CD4-positive, alpha-beta T cell treated with Interleukin-17A for 4 hours (primary cell): ENCODE results near the gene EHD3.

ENCODE experiments used
- DNase-seq: peaks from one replicate; pipeline ENCODE4 v3.0.0-alpha.2; 2020; ENCODE audit warnings: mixed read lengths

Gene EHD3

GRCh38 chr2:31237348-31238017 is 3.5 kb downstream of the EHD3 start:
- DNase-seq: no peak

GRCh38 chr2:31238126-31238905 is 4.4 kb downstream of the EHD3 start:
- DNase-seq: no peak

GRCh38 chr2:31238906-31239592 is 5.1 kb downstream of the EHD3 start:
- DNase-seq: no peak

GRCh38 chr2:31239593-31240177 is 5.7 kb downstream of the EHD3 start:
- no peak for DNase-seq

GRCh38 chr2:31240381-31241365 is 6.7 kb downstream of the EHD3 start:
- DNase-seq: no peak

- no peak for DNase-seq
Measured at GRCh38 chr2:31241625-31242270, 7.8 kb downstream of the EHD3 start.

DNA sequence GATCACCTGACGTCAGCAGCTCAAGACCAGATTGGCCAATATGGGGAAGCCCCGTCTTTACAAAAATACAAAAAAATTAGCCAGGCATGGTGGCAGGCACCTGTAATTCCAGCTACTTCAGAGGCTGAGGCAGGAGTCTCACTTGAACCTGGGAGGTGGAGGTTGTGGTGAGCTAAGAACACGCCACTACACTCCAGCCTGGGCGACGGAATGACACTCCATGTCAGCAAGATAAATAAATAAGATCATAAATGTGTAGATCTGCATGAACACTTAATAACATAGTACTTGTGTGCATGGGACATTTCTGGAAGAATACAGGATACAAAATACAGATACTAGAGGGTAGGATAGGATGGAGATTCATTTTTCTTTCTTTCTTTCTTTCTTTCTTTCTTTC is 9.1 kb downstream of the EHD3 start:
- no peak for DNase-seq

GRCh38 chr2:31244101-31244500 is 10.1 kb downstream of the EHD3 start:
- DNase-seq: no peak

- no peak for DNase-seq
Measured at GRCh38 chr2:31246184-31246852, 12.4 kb downstream of the EHD3 start.

DNA sequence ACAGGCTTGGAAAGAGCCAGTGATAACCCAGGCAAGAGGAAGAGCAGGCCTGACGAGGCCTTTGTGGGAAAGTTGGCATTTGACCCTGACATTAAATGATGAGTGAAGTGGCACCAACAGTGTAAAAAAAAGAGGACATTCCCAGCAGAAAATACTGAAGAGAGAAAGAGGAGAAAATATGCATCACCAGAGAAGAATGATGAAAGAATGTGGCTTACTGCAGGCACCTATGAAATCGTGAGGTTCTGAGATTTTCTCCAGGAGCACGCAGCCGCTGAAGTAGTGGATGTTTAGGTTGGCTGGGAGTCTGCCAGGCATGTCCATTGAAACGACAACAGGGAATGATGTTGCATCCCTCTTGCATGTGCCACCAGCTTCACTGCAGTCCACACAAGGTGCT is 13.8 kb downstream of the EHD3 start:
- DNase-seq: no peak

- DNase-seq: no peak
Measured at GRCh38 chr2:31248139-31248538, 14.2 kb downstream of the EHD3 start.

DNA sequence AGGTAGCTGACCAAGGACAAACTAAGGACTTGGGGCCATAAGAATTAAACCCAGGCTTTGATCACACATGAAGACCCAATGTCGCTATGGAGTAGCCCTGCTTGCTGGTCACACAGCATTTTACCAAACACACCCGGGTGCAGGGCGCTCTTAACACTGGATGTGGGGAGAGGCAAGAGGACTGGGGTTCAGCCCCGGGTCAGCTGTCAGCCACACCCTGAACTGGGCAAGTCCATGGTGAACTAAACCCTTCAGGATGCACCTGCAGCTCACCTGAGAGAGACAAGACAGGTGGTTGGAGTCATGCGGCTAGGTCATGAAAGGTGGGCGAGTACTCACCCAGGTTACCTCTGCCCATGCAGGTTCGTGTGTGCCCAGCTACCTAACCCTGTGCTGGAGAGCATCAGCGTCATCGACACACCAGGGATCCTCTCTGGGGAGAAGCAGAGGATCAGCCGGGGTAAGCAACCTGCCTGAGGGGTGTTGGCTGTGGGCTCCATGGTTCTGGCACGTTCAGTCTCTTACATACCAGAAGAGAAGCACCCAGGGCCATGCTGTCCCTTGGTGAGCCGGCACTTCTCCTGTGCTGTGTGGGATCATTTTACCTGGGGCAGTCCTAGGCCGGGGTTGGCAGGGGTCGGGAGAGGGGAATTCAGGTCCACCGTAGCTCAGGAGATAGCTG is 15.2 kb downstream of the EHD3 start:
- no peak for DNase-seq

- no peak for DNase-seq
Measured at GRCh38 chr2:31251018-31251417, 17.1 kb downstream of the EHD3 start.

DNA sequence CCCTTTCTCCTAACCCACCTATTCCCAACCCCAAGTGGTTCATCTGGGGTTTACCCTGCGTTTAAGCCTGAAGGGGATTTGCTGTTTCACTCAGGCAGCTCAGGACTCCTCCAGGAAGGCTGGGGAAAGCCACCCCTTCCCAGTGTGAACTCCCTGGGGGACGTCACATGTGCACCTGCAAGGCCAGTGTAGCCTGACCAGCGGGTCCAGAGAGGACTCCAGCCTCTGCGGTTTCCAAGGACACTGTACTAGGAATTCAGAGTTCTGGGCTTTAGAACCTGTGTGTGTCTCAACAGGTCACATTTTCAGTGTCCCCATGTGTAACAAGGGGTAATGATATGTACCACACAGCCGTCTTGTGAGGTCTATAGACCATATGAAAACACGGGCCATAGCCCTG is 17.9 kb downstream of the EHD3 start:
- no peak for DNase-seq

DNA sequence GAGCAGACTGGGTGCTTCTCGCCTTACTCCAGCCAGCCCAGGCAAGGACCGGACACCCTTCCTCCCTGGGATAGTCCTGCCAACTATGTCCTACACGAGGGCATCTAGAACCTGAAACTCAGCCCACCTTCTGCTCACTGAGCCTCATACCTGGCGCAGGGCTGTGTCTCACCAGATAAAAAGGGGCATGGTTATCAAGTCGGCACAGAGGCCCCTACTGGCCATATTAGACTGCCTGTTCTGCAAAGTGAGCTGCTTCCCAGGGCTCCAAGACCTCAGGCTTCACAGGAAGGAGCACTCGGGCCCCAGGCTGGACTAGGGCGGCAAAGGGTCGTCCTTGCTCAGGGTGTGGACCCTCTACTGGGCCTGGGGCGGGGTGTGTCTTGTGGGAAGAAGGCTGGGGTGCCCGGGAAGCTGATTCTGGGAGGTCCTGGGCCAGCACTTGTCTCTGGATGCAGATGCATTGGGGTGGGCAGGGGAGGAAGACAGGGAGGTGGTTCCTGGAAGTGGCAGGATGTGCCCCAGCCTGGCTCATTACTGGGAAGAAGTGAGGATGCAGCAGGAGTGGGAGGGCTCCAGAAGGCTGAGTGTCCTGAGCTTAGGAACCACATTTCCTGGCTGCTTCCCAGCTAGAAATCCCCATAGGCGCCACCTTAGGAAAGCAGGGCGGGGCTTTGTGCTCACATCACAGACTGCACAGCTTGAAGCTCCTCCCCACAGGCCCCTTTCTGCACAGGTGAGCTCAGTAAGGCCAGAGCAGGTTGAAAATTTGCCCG is 19.6 kb downstream of the EHD3 start:
- DNase-seq: no peak

DNA sequence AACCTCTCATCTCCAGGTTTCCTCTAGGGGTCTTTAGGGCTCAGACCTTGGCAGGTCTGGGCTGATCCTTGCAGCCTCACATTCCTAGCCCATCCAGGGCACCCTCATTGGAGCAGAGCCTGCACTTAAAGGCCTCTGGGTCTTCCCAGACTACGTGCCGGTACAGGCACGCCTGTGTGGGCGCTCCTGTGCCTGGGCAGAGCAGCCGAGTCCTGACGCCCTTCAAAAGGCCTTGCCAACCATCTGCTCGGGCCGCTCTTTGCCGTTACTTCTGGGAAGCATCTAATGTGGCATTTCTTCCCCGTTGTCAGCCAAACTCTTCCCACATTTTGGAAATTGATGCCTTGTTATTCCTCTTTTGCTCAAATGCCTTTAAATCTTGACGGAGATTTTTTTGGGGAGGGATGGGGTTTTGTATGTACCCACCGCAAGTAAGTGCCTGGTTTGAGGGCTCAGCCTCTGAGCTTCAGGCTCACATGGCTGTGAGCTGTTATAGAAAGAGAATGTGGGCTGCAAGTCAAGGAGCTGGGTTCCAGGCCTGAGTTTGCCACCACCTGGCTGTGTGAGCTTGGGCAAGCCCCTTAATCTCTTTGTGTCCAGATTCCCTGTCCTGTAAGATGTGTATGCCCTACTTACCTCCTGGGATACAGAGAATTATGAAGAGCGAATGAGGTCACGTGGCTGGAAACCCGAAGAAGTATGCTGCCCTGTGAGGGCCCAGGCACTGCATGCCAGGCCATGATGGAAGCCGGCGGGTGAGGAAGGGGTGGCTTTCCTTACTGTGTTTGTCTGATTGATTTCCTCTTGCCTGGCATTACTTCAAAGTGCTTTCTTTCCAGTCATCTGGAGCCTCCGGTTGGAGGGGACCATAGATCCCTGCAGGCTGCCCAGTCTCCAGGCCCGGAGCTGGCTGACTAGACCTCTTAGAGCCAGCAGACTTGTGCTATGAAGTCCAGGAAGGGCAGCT is 20.6 kb downstream of the EHD3 start:
- DNase-seq: no peak

- no peak for DNase-seq
Measured at GRCh38 chr2:31255911-31256571, 22.1 kb downstream of the EHD3 start.
